ENCODE data around the gene BCAP31.

DNA sequence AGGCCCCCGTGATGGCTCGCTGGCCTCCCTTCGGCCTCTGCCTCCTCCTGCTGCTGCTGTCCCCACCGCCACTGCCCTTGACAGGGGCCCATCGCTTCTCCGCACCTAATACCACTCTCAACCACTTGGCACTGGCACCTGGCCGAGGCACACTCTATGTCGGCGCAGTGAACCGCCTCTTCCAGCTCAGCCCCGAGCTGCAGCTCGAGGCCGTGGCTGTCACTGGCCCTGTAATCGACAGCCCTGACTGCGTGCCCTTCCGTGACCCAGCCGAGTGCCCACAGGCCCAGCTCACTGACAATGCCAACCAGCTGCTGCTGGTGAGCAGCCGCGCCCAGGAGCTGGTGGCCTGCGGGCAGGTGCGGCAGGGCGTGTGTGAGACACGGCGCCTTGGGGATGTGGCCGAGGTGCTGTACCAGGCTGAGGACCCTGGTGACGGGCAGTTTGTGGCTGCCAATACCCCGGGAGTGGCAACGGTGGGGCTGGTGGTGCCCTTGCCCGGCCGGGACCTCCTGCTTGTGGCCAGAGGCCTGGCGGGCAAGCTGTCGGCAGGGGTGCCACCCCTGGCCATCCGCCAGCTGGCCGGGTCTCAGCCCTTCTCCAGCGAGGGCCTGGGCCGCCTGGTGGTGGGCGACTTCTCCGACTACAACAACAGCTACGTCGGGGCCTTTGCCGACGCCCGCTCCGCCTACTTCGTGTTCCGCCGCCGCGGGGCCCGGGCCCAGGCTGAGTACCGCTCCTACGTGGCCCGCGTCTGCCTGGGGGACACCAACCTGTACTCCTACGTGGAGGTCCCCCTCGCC lies 42.9 kb upstream of the BCAP31 start:
- TF ChIP-seq CTCF (IDR thresholded peaks at IDR 0.05) (no peak), POLR2A (IDR thresholded peaks at IDR 0.05) (no peak)
